ENCODE results near the gene TAOK1. TPM values are rescaled to one million over a fixed set of nuclear protein-coding genes. Genes with fewer than 3 reads are reported as not detected.

The TAOK1 gene
- total RNA-seq, 1 experiment from 2014 or later = 56.3 TPM

DNA sequence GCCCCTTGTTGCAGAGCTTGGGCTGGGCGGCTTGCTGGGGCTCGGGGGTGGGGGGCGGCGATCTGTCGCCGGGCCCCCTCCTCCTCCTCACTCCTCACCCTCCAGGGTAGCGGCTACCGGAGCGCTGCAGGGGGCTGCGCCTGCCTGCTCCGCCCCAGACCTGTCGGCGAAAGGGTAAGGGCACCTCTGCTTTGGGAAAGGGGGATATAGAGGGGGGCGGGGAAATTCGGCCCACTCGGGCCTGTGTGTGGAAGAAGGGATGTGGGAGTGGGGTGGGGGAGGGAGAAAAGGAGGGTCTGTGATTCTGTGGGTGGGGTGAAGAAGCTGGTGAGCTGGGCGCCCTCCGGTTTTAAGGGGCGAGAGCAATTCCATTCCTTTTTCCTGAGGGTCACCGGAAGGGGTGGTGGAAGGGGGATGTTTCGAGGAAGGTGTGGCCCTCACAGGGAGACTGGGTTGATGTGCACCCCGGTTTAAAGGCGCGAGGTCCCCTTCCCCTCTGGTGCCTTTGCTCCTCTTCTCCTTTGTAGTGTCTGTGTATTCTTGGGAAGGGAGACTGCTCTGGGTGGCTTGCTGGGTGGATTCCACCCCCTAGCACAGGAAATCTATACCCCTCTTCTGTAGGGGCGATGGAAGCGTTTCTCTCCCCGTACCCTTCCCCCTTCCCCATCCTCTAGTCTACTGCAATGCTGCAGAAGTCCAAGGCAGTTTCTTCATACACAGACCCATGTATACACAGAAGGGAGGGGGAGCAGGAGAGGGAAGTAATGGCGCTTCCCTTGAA lies 878 bp downstream of the TAOK1 start:
- ATAC-seq (peak; percentile 43), DNase-seq (ENCODE audit: low read depth, low spot score) (no peak)
- BruUV-seq (replicated peaks) = TSS peak; percentile 61
- H3K9ac ChIP-seq (ENCODE audit: low read length) = peak overlapping the region; percentile 89
- H3K27me3 ChIP-seq (ENCODE audit: insufficient read depth, low read length) = no peaks in the 10 kb centered on the region
- no peaks in the 10 kb centered on the region for H3K36me3 ChIP-seq (ENCODE audit: control insufficient read depth in 1 of 2, insufficient read depth in 2 of 2, low read length in 2 of 2)
- peak overlapping the region; percentile 91 for H3K27ac ChIP-seq (ENCODE audit: low read depth, low read length)
- intact Hi-C loops (cut with micrococcal nuclease) = no loop called here
- ChIA-PET POLR2A (interaction anchor here (0.6 to 1.4 kb wide), 5 partner anchors 10 to 22 kb away, joined by 3 to 5 read pairs (median 3); no protein-coding TSS in a partner anchor), CTCF (interaction anchor here (1.6 kb wide), 1 partner anchor 21 kb away, joined by 6 read pairs; no protein-coding TSS in a partner anchor), RAD21 (ENCODE audit: low non-redundant PET in 1 of 2, low total read pairs in 2 of 2, uncharacterized antibody in 2 of 2, unreplicated experiment in 2 of 2) (no interaction called here)
- H3K4me2 ChIP-seq (ENCODE audit: low read length) = peak overlapping the region; percentile 90
- H4K20me1 ChIP-seq (ENCODE audit: insufficient read depth) = no peaks in the 10 kb centered on the region; the same call in 1 of the 2 replicates
- H3K4me1 ChIP-seq (ENCODE audit: control insufficient read depth in 1 of 2, insufficient read depth in 2 of 2, low read length in 2 of 2) = peaks cover 5 to 9% of the 10 kb centered on the region in 2 experiments; a peak in 3 of 4 replicates
- H3K79me2 ChIP-seq (ENCODE audit: insufficient read depth, low read length) = peaks cover 53% of the 10 kb centered on the region
- no peaks in the 10 kb centered on the region for H3K9me2 ChIP-seq (ENCODE audit: insufficient read depth)
- no peak overlapping the region for H2AFZ ChIP-seq (ENCODE audit: low read depth, low read length, poor library complexity, severe bottlenecking)
- no peak for TF ChIP-seq ZFX (IDR thresholded peaks at IDR 0.05)
- no peak for TF ChIP-seq JUND (IDR thresholded peaks at IDR 0.05)
- no peak for TF ChIP-seq SIN3A (IDR thresholded peaks at IDR 0.05; ENCODE audit: low read depth)
- no peak for TF ChIP-seq ELF1 (IDR thresholded peaks at IDR 0.05; ENCODE audit: borderline replicate concordance, low read depth)
- no peak for TF ChIP-seq SRF (IDR thresholded peaks at IDR 0.05; ENCODE audit: low read depth)
- TF ChIP-seq CTCF (IDR thresholded peaks at IDR 0.05 in 2 of 3, conservative IDR thresholded peaks at IDR 0.05 in 1 of 3; ENCODE audit: borderline replicate concordance in 1 of 3, insufficient read depth in 1 of 3, low read depth in 2 of 3, low read length in 2 of 3) = no peak
- TF ChIP-seq ZBTB33 (IDR thresholded peaks at IDR 0.05; ENCODE audit: extremely low read depth, insufficient replicate concordance, low read length) = no peak
- TF ChIP-seq RAD21 (IDR thresholded peaks at IDR 0.05; ENCODE audit: low read depth) = no peak
- no peak for TF ChIP-seq FOSL1 (IDR thresholded peaks at IDR 0.05; ENCODE audit: low read depth)
- TF ChIP-seq CBX3 (IDR thresholded peaks at IDR 0.05; ENCODE audit: low read depth) = no peak
- TF ChIP-seq, protein P1, sequence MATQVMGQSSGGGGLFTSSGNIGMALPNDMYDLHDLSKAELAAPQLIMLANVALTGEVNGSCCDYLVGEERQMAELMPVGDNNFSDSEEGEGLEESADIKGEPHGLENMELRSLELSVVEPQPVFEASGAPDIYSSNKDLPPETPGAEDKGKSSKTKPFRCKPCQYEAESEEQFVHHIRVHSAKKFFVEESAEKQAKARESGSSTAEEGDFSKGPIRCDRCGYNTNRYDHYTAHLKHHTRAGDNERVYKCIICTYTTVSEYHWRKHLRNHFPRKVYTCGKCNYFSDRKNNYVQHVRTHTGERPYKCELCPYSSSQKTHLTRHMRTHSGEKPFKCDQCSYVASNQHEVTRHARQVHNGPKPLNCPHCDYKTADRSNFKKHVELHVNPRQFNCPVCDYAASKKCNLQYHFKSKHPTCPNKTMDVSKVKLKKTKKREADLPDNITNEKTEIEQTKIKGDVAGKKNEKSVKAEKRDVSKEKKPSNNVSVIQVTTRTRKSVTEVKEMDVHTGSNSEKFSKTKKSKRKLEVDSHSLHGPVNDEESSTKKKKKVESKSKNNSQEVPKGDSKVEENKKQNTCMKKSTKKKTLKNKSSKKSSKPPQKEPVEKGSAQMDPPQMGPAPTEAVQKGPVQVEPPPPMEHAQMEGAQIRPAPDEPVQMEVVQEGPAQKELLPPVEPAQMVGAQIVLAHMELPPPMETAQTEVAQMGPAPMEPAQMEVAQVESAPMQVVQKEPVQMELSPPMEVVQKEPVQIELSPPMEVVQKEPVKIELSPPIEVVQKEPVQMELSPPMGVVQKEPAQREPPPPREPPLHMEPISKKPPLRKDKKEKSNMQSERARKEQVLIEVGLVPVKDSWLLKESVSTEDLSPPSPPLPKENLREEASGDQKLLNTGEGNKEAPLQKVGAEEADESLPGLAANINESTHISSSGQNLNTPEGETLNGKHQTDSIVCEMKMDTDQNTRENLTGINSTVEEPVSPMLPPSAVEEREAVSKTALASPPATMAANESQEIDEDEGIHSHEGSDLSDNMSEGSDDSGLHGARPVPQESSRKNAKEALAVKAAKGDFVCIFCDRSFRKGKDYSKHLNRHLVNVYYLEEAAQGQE (IDR thresholded peaks at IDR 0.05; ENCODE audit: low read depth) = no peak
- TF ChIP-seq YY1 (IDR thresholded peaks at IDR 0.05; ENCODE audit: extremely low read depth, insufficient replicate concordance, low read depth, low read length) = no peak
- no peak for TF ChIP-seq ZNF274 (IDR thresholded peaks at IDR 0.05; ENCODE audit: low read depth, low read length)
- TF ChIP-seq CEBPB (IDR thresholded peaks at IDR 0.05; ENCODE audit: low read depth) = no peak
- no peak for TF ChIP-seq SP1 (IDR thresholded peaks at IDR 0.05; ENCODE audit: low read depth)
- no peak for TF ChIP-seq TCF7L2 (IDR thresholded peaks at IDR 0.05; ENCODE audit: borderline replicate concordance, extremely low read depth, insufficient read depth, insufficient read length)
- TF ChIP-seq, protein P2, sequence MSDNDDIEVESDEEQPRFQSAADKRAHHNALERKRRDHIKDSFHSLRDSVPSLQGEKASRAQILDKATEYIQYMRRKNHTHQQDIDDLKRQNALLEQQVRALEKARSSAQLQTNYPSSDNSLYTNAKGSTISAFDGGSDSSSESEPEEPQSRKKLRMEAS (IDR thresholded peaks at IDR 0.05) = no peak
- no peak for TF ChIP-seq POLR2A (IDR thresholded peaks at IDR 0.05; ENCODE audit: borderline replicate concordance, extremely low read depth, insufficient read depth, insufficient read length)
- TF ChIP-seq EZH2 (IDR thresholded peaks at IDR 0.05) = no peak
- peak overlapping the region; percentile 73 to 79 for H3K4me3 ChIP-seq (replicated peaks in 1 of 2; ENCODE audit: low read depth in 1 of 2, low read length in 2 of 2)
- H3K9me3 ChIP-seq (ENCODE audit: control insufficient read depth in 1 of 2, insufficient read depth in 1 of 2, low read depth in 1 of 2, low read length in 2 of 2) = no peaks in the 10 kb centered on the region

Data from HCT116 (cell line).